ENCODE measurements around the gene GRIK3.

GRCh38 chr1:36857754-36858153 lies 176.6 kb downstream of the GRIK3 start:
- TF ChIP-seq EP300 (IDR thresholded peaks at IDR 0.05; ENCODE audit: low read depth) (no peak), POLR2A (IDR thresholded peaks at IDR 0.05) (no peak), CTCF (IDR thresholded peaks at IDR 0.05) (no peak), POLR2AphosphoS5 (IDR thresholded peaks at IDR 0.05) (no peak)
